ENCODE results near the gene RPL19.

RPL19 gene

DNA sequence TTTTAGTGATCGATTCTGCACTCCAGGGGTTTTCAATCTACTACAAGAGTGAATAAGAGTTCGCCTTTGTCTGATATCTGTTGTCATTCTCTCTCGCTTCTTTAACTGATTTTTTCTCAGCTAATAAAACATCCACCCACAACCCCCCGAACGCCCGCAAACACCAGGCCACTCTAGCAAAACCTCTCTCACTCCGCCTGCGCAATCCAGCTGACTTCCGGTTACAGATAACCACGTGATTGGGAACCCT lies 338 bp upstream of the RPL19 start:
- peak; percentile 78 for DNase-seq

DNA sequence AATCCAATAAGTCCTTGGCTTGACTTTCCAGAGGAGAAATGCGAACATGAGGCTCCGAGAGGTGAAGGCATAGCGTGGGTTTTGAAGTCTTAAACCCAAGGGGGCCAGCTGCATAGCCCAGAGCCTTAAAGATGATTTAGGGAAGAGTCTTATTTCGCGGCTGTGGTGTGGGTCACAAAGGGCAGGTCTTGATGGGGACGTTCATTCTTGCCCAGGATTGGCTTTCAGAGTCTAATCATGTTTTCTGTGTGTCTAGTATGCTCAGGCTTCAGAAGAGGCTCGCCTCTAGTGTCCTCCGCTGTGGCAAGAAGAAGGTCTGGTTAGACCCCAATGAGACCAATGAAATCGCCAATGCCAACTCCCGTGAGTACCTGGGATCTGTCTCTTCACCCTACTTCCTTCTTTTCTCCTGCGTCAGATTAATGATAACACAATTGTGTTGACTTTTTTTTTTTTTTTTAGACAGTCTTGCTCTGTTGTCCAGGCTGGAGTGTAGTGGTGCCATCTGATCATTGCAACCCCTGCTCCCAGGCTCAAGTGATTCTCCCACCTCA lies 951 bp downstream of the RPL19 start:
- DNase-seq = no peak

DNA sequence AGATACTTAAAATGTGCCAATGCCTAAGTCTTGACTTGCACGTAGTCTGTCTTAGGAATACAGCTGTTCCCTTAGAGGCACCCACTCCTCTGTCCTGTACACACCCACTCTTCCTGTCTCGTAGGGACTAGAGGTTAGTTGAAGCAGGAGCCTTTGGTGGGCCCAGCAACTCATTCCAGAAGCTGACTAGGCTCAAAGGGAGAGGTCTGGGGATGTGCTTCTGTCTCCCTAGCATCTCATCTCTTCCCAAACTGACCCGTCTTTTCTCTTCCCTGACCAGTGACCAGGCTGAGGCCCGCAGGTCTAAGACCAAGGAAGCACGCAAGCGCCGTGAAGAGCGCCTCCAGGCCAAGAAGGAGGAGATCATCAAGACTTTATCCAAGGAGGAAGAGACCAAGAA lies 4.2 kb downstream of the RPL19 start:
- no peak for DNase-seq

DNA sequence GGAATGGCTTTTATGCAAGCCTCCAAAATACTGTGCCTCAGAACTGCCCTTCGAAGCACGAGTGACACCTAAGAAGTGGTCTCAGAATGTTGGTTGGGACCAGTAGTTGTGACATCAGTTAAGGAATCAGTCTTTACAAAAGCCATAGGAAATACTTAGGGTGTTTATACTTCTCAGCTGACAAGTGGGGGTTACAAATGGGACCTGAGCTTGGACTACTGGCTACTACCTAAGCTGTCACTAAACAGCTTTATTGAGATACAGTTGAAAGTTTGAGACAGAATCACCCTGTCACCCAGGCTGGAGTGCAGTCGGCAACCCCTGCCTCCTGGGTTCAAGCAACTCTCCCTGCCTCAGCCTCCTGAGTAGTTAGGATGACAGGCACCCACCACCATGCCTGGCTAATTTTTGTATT lies 5.0 kb downstream of the RPL19 start:
- no peak for DNase-seq

DNA sequence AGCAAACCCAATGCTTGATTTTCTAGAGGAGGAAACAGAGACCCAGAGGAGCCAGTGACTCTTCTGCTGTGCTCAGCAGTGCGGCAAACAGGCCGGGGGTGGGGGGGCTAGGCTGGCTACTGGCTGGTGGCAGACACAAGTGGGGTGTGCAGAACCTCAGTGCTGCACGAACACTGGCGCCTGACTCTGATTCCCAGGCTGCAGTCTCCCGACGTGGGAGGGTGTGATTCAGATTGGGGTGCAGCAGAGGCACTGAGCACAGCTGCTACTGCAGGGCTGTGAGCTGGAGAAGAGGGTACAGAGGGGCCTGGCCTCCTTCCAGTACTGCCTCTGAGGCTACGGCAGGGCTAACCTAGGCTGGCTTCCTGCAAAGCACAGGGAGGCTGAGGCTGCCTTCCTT lies 8.1 kb downstream of the RPL19 start:
- DNase-seq = no peak

DNA sequence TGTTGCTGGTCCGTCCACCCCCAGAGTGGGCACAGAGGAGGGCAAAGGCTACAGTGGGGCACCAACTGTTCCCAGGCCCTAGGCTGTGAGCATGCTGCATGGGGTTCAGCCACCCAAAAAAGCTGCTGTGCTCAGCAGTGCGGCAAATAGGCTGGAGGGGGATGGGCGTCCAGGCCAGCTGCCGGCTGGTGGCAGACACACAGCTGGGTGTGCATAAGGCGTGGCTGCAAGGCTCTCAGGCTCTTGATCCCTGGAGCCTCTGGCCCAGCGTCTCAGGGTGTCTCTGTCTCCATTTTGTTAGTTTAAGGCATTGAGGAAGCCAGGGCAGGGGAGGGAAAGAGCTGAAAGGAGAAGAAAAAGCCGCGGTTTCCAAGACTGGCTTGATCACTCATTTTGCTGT lies 8.8 kb downstream of the RPL19 start:
- DNase-seq = no peak

DNA sequence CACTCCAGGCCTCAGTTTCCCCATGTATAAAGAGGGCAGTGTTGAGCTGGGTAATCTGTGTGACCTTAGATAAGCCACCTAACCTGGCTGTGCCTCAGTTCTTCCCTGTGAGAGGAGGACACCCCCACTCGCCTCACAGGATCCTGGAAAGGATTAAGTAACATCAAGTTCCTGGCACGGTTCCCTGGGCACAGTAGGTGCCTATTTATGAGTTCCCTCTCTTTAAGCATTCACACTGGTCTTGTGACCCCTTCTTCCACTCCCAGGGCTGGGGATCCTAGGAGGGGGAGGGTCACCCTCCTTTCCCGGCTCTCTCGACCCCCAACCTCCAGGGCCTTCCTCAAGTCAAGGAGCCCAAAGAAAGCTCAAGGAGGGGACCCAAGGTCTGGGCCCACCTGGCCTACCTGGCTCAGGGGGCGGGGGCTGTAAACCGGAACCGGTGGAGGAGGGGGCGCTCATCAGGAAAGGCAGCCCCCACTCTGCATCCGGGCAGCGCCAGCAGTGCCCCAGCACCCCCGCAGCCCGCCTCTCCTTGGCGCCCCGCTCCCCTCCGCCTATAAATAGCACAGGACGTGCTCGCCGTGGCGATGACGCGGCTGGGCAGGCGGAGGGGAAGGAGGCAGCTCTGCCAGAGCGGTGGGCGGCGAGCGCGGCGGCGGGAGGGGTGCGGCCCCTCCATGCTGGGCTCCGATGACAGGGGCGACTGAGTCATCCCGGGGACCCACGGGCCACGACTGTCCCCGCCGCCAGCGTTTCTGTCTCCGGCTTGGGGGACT lies 9.4 kb downstream of the RPL19 start:
- peak; percentile 62 for DNase-seq

DNA sequence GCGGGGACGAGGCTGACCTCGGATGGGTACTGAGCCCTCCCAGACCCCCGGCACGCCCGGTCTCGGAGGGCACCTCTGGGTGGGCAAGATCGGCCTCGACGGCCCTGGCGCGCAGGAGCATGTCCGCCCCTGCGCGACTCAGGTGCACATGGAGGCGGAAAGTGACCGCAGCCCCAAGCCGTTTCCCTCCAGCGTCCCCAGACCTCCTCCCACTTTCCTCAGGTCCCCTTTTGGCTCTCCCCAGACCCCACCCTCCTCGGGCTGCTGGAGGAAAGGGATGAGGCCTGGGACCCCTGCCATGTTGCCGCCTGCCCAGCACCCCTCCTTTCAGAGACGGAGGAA lies 10.0 kb downstream of the RPL19 start:
- no peak for DNase-seq

DNA sequence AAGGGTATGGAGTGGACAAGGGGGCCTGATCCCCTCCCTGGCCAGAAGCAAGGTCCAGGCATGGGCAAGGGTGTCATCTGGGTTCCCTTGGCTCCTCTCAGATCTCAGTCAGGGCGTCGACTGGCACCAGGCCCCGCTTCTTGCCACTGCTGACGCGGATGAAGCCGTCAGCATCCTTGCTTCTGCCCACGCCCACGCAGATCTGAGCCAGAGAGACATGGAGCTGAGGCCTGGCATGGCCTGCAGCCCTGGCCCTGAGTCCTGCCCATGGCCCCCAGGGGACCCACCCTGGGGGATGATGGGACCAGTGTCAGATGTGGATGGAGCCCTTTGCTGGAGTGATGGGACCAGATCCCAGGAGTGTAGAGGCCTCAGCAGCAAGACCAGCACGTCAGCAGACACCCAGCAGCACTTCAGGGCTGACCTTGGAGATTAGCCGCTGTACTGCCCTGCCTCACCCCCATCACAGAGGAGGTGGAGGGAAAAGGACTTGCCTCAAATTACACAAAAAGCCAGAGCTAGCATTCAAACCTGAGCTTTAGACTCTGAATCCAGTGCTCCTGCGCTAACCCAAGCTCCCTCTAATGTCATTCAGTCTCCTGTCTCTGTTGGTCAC lies 12.2 kb downstream of the RPL19 start:
- no peak for DNase-seq

DNA sequence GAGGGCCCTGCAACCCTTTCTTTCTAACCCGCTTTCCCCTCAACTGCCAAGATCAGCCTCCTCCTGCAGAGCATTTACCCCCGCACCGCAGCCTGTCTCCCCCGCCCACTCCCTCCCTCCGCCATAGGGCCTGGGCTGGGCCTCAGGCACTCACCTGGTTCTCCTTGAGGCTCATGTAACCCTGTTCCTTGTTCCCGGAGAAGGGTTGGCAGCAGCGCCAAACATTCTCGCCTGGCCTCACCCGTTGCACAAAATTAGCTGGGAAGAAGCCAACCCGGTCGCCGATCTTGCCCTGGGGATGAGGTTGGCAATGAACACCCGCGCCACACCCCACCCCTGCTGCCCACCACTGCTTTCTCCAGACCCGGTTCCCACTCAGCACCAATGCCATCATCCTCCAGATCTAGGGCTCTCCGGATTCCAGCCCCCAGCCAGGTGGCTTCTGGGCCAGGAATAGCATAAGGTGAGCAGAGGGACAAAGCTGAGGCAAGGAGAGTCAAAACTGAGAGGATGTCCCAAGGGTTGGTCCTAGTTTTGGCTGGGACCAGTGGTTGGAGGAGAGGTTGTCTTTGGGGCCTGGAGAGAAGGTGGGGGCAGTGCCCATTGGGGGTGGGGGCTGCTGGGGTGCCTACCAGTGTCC lies 12.9 kb downstream of the RPL19 start:
- DNase-seq = no peak

DNA sequence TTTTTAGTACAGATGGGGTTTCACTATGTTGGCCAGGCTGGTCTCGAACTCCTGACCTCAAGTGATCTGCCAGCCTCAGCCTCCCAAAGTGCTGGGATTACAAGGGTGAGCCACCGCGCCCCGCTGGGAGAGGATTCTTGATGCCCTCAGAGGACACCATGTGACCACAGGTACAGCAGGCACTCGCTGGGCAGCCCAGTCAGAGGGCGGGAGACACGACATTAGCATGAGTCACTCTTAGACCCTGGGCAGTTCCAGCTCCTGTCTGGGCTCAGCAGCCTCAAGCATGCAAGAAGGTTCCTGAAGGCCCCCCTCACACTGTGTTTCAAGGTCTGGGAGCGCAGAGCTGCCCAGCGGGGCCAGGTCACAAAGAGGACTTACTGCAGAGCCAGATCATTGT lies 13.8 kb downstream of the RPL19 start:
- no peak for DNase-seq

DNA sequence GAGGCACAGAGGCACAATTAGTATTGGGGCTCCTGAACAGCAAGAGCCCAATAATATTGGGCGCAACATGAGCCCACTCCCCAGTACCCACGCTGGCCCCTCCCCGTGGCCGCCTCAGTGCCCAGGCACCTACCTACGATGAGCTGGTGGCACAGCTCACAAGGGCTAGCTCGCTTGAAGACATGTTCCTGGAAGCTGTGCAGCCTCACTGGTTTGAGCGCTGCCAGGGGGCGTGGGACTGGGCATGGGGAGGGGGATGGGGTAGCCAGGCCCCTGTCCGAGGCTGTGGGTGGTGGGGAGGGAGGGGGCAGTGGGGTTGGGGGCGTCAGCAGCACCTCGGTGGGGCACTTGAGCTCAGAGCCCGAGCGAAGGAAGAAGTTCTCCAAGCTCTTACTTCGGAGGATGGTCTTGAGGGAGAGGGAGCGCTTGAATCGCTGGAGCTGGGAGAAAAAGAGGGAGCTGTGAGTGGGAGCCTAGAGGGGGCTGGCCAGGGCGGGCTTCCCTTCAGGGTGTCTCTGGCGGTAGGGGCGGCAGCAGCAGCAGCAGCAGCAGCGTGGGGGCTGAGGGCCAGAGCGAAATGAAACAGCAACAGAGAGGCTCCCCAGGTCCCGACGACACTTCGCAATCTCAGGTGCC lies 17.8 kb downstream of the RPL19 start:
- no peak for DNase-seq

DNA sequence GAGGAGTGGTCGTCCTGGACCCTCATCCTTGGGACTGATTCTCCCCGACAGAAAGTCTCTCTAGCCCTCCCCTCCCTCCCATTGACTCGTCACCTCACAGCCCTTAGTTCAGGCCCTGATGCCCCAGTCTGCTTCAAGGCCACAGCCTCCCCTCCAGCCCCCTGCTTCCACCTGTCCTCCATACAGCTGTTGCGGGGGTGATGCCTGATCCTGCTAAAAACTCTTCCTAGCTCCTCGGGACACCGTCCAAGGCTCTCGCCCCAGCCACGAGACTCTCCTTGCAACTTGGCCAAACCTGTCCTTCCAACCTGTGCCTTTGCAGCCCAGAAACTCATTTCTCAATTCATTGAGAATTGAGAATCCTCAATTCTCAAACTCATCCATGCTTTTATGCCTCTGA lies 18.8 kb downstream of the RPL19 start:
- DNase-seq = no peak

DNA sequence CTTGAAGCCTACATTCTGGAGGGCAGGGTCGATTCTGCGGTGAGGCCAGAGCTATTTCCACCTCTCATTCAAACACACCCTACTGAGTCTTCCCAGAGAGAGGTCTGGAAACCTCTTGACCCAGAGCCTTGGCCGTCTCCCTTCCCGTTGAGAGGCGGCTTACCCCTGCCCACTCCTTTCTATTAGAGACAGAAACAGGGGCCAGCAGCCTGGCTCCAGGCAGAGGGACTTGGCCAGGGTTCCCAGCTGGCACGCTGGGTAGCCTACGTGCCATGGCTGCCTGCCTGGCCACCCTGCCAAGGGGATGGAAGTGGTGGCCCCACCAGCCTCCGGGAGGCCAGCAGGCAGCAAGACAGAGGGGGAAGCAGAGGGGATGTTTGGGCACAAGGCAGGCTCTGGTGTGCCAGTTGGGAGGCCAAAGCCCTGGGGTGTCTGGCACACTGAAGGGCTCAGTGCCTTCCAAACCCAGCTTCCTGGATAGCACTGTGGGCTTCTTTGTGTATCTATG lies 19.6 kb downstream of the RPL19 start:
- no peak for DNase-seq

DNA sequence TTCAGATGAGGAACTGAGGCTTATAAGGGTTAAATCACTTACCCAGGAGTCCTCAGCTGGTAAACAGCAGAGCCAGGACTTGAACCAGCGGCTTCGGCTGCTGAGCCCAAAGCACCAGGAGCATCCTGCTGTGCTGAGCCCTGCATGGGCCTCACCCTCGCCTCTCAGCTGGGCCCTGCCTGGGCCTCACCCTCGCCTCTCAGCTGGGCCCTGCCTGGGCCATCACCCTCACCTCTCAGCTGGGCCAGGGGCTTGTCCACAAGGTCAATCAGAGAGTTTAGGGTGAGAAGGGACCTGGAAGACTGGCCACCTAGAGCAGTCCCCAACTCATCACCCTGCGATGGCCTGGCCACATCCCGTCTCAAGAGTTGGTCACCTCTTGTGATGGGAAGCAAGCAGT lies 21.5 kb downstream of the RPL19 start:
- no peak for DNase-seq

DNA sequence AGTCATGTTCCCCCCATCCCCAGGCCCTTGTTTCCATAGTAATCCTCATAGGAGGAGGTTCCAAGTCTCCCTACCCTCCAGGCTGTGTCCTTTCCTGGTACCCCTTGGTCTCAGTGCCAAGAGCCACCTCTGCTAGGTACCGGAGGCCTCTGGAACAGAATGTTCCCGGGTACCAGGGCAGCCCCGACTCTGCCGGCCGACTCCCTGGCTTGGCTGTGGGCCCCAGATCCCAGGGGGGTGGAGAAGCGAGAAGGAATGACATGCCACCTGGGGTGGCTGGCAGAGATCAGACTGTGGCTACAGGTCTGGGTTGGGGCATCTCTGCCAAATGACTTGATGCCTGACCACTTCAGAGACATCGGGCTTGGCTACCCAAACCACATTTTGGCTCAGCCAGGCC lies 22.1 kb downstream of the RPL19 start:
- no peak for DNase-seq

DNA sequence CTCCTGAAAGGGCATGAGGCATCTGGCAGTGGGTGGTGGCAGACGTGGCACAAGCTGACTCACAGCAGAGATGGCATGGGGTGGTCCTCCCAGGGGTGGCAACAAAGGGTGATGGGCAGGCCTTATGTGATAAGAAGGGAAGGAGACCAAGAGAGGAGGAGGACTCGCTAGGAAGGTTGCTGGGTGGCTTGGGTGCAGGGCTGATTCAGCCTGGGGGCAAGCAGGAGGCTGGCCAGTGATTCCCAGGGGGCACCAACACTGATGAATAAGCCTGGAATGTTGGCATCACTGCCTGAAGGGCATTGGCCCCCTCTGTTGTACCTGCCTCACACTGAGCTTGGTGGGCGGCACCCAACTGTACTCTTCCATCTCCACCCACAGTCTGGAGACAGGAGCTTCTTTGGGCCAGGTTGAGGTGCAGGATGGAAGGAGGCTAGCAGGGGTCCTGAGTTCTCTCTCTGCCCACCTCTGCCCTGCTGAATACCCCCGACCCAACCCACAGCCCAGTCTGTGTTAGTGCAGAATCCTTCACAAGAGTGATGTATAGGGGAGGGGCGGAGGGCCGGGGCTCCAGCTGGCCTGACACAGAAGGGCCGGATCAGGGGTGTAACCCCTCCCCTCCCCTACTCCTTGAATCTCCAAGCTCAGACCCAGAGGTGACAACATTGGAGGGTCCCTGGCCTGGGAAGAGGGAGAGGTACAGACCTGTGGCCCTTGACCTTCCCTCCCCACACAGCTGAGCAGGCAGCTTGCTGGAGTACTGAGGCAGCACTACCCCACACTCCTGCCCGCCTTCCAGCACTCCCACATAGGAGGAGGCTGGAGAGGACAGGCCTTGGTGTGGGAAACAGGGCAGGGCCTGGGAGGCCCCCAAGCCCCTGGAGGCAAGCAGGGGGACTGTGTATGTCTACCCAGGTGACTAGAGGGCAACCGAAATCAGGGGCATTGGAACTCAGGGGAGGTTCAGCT lies 23.1 kb downstream of the RPL19 start:
- DNase-seq = no peak

DNA sequence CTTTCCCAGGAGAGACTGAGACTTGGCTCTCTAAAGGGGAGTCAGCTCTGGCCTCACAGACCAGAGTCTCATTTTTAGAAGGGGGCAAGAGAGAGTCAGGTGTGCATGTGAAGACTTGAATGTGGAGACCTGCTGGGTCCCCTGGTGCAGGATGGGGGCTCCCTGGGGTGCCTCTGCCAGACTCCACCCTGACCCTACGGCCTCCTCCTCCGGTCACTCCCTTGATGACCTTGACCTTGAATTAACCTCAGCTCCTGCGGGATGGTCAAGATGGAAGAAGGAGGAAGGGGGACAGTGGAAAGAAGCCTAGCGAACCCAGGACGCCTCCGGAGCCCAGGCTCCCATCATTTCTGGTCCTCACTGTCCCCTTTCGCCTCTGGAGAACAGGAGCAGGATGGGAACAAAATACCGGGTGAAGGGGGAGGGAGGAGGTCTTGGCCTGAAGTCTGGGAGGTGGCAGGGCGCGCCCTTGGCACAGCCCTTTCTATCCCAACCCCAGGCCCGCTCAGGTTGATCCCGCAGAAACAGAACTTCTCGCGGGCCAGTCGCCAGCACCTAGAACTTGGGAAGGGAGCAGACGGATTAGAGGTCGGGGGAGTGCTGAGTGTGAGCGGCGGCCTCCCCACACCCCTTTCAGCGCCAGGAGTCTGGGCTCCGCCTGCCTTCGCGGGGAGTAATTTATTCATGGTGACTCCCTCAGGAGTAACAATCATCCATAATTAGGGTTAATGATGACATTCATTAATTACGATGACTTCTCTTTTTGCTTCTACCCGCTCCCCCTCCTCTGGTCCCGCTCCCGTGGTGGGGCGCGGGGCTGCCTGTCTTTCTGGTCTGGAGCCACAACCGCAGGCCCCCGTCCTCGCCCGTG lies 24.1 kb downstream of the RPL19 start:
- DNase-seq = no peak

DNA sequence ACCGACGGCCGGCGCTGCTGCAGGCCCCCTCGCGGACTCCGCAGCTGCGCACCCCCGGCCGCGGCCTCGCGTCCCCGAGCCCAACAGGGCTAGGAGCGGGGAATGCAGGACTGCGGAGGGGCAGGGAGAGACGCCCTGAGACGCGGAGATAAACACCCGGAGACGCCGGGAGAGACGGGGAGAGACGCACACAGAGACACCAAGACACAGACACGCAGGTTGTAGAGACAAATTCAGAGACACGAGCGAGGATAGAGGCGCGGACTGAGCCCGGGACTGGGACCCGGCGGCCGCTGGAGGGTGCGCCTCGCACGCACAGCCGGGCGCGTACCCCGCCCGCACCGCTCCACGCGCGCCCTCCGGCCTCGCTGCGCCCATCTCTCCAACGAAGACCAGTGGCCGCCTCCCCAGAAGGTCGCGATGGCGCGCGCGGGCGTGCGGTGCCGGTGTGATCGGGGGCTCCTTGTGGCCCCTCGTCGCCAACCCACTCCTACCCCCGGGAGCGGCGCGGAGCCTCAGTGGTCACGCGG lies 24.8 kb downstream of the RPL19 start:
- no peak for DNase-seq

DNA sequence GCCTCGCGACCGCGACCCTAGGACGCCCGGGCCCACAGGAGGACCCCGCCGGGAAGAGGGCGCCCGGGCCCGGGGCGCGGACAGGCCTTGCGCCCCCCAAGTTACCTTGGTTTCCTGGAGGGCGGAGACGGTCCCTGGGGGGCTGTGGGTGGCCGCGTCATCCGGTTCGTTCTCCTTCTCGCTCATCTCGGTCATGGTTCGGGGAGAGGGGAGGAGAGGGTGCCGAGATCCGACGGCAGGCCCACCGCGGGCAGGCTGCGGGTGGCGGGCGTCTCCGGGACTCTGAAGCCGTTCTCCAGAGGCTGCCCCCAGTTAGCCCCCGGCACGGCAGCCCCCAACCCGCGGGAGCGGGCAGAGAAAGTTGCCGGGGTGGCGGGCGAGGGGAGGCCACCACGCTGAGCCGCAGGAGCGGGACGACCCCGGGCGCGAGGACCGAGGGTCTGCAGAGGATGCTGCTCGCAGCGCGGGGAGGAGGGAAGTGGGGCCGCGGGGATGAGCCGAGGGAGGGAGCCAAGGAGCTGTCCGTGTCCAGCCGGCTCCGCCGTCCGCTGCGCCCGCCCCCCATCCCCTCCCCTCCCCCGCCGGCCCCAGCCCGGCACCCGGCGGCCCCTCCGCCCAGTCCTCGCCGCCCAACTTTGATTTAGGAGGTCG lies 25.4 kb downstream of the RPL19 start, which contains the start of gene STAC2:
TSS of gene STAC2 (minus strand) at position 638 of the 651 bp plus-strand sequence. CDS start at position 195, 443 bp downstream.
- no peak for DNase-seq

Measured in effector CD4-positive, alpha-beta T cell (primary cell).